Esophagus muscularis mucosa (tissue), 4 donors: ENCODE results near the gene ERBB4.

Source experiments
- CTCF ChIP-seq, 3 experiments: fragments of 200-600 bp in 2 of 3; fragments of 450-650 bp in 1 of 3; sonication (generic) in 2 of 3; IDR thresholded peaks; one replicate each; pipeline ENCODE4 v1.5.1; 2017 to 2019; ENCODE audit warnings: antibody characterized with exemption in 3 of 3, mild to moderate bottlenecking in 2 of 3, moderate library complexity in 1 of 3
- EP300 ChIP-seq: sonication (generic); formaldehyde crosslinking; IDR thresholded peaks from one replicate; pipeline ENCODE4 v1.6.1; 2017; ENCODE audit warnings: antibody characterized with exemption
- POLR2A ChIP-seq: fragments of 450-650 bp; IDR thresholded peaks from one replicate; pipeline ENCODE4 v1.6.1; 2017; ENCODE audit warnings: antibody characterized with exemption, moderate library complexity, mild to moderate bottlenecking, low read depth

- no peak for TF ChIP-seq CTCF (IDR thresholded peaks at IDR 0.05)
- TF ChIP-seq POLR2A: no peak
- TF ChIP-seq EP300: no peak
Observed at GRCh38 chr2:211407076-211407475, 1131.5 kb downstream of the ERBB4 start.
